OCI-LY3 (cell line): ENCODE measurements around the gene OSBPL6.
"Not testable (repeated sequence)": the region's sequence is repeated elsewhere in the genome, so short reads cannot be mapped to it uniquely, and the experiment has no call there.

Source experiments
- H2AFZ ChIP-seq: fragments of 200-600, 300-600 bp; shearing (Covaris generic); 2 replicates; pipeline ENCODE4 v1.6.0; 2014; ENCODE audit warnings: antibody characterized with exemption, low read depth, low read length
- H3K27ac ChIP-seq: fragments of 200-600, 300-600 bp; sonication (generic); 2 replicates; pipeline ENCODE4 v1.5.1; 2014; ENCODE audit warnings: mild to moderate bottlenecking, low read length, moderate library complexity, mixed read lengths
- H3K27me3 ChIP-seq: fragments of 200-600, 300-600 bp; sonication (generic); 2 replicates; pipeline ENCODE4 v1.6.1; 2014; ENCODE audit warnings: low read depth, low read length, mixed read lengths
- H3K36me3 ChIP-seq: fragments of 200-600, 300-600 bp; sonication (generic); replicated peaks from 2 replicates; pipeline ENCODE3; 2014; ENCODE audit warnings: low read depth, low read length, mixed read lengths
- H3K4me1 ChIP-seq: fragments of 300-600, 200-600 bp; sonication (generic); 2 replicates; pipeline ENCODE4 v1.6.1; 2014; ENCODE audit warnings: low read length, mixed read lengths
- H3K4me2 ChIP-seq: fragments of 200-600, 300-600 bp; sonication (generic); 2 replicates; pipeline ENCODE4 v1.6.1; 2014; ENCODE audit warnings: low read length, mixed read lengths
- H3K4me3 ChIP-seq: fragments of 300-600, 200-600 bp; sonication (generic); 2 replicates; pipeline ENCODE4 v1.5.1; 2014; ENCODE audit warnings: antibody characterized with exemption, mild to moderate bottlenecking, low read length, moderate library complexity
- H3K79me2 ChIP-seq: fragments of 300-600, 200-600 bp; shearing (Covaris generic); 2 replicates; pipeline ENCODE4 v1.6.1; 2014; ENCODE audit warnings: mild to moderate bottlenecking, low read length, mixed read lengths
- H3K9ac ChIP-seq: fragments of 300-600, 200-600 bp; shearing (Covaris generic); 2 replicates; pipeline ENCODE4 v1.6.0; 2014; ENCODE audit warnings: mild to moderate bottlenecking, low read length, moderate library complexity
- H3K9me3 ChIP-seq: fragments of 200-600, 300-600 bp; shearing (Covaris generic); 2 replicates; pipeline ENCODE4 v1.6.1; 2014; ENCODE audit warnings: low read length, mixed read lengths; ENCODE audit not compliant: insufficient read depth
- H4K20me1 ChIP-seq: fragments of 200-600, 300-600 bp; sonication (generic); 2 replicates; pipeline ENCODE4 v1.6.1; 2016; ENCODE audit warnings: low read length, mixed read lengths; ENCODE audit not compliant: insufficient read depth
- EZH2phosphoT487 ChIP-seq: fragments of 200-600 bp; shearing (Covaris generic); IDR thresholded peaks from 2 replicates; pipeline ENCODE4 v1.6.1; 2018; ENCODE audit warnings: antibody characterized with exemption, mixed run types, low read depth
- TF ChIP-seq, protein P1 (sequence below): fragments of 200-600, 300-600 bp; sonication (generic); IDR thresholded peaks from 2 replicates; pipeline ENCODE4 v1.5.1; 2014; ENCODE audit warnings: antibody characterized with exemption, low read length, low read depth

OSBPL6 gene

GRCh38 chr2:178322068-178322467 lies 127.8 kb downstream of the OSBPL6 start:
- H3K4me1 ChIP-seq = no peaks in the 10 kb centered on the region
- no peaks in the 10 kb centered on the region for H3K9me3 ChIP-seq

GRCh38 chr2:178323331-178323730 lies 129.0 kb downstream of the OSBPL6 start:
- H3K4me3 ChIP-seq, H2AFZ ChIP-seq, H3K79me2 ChIP-seq, H3K27me3 ChIP-seq, H3K4me1 ChIP-seq, H3K9ac ChIP-seq, H3K36me3 ChIP-seq, H4K20me1 ChIP-seq, H3K27ac ChIP-seq, H3K9me3 ChIP-seq, H3K4me2 ChIP-seq: not testable (repeated sequence)

More at GRCh38 chr2:178322068-178322467, 127.8 kb downstream of the OSBPL6 start:
- H3K4me2 ChIP-seq = no peak overlapping the region
- TF ChIP-seq EZH2phosphoT487 = no peak
- H4K20me1 ChIP-seq = no peaks in the 10 kb centered on the region
- no peaks in the 10 kb centered on the region for H3K27me3 ChIP-seq
- no peak overlapping the region for H2AFZ ChIP-seq
- H3K4me3 ChIP-seq = no peak overlapping the region
- H3K27ac ChIP-seq = no peak overlapping the region
- H3K9ac ChIP-seq = no peak overlapping the region
- no peaks in the 10 kb centered on the region for H3K79me2 ChIP-seq
- no peaks in the 10 kb centered on the region for H3K36me3 ChIP-seq

DNA sequence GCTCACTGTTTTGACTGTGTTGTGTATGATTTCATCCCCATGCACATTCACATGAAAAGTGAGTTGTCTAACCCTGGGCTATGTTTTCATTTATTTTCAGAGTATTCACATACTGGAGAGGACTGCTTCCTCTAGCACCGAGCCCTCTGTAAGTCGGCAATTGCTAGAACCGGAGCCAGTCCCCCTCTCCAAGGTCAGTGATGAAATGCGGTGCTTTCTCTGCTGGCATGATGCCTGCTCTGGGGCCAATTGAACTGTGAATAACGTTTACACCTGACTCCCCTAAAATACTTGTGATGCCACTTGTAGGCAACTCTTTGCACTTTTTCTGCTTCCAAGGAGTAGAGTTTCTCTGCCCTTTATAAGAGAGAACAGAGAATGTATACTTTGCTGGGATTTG lies 129.8 kb downstream of the OSBPL6 start:
- H4K20me1 ChIP-seq = no peaks in the 10 kb centered on the region

DNA sequence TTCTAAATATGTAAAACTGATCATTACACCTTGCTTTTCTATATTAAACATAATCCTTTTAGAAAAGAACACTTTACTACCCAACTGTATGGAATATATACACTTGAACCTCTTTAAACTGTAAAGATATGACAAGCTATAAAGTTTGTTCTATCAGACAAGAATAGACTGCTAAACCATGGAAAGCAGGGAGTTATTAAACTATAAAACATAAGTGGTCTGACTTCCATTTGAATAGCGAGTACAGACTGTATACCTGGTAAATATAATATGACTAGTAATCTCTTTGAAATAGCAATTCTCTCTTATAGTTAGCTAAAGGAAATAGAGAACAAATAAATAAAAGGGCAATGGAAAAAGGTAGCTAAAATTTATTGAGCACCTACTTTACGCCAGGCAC lies 131.0 kb downstream of the OSBPL6 start:
- no peak for TF ChIP-seq EZH2phosphoT487
- TF ChIP-seq, protein P1, sequence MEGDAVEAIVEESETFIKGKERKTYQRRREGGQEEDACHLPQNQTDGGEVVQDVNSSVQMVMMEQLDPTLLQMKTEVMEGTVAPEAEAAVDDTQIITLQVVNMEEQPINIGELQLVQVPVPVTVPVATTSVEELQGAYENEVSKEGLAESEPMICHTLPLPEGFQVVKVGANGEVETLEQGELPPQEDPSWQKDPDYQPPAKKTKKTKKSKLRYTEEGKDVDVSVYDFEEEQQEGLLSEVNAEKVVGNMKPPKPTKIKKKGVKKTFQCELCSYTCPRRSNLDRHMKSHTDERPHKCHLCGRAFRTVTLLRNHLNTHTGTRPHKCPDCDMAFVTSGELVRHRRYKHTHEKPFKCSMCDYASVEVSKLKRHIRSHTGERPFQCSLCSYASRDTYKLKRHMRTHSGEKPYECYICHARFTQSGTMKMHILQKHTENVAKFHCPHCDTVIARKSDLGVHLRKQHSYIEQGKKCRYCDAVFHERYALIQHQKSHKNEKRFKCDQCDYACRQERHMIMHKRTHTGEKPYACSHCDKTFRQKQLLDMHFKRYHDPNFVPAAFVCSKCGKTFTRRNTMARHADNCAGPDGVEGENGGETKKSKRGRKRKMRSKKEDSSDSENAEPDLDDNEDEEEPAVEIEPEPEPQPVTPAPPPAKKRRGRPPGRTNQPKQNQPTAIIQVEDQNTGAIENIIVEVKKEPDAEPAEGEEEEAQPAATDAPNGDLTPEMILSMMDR = no peak
- no peaks in the 10 kb centered on the region for H3K27me3 ChIP-seq

More for the DNA sequence above, 129.8 kb downstream of the OSBPL6 start:
- H3K9ac ChIP-seq = no peak overlapping the region
- no peaks in the 10 kb centered on the region for H3K27me3 ChIP-seq
- H3K36me3 ChIP-seq = no peaks in the 10 kb centered on the region
- no peaks in the 10 kb centered on the region for H3K79me2 ChIP-seq
- H3K9me3 ChIP-seq = no peaks in the 10 kb centered on the region
- no peak overlapping the region for H3K4me2 ChIP-seq
- TF ChIP-seq, protein P1 = no peak
- H3K27ac ChIP-seq = no peak overlapping the region
- no peak overlapping the region for H3K4me3 ChIP-seq
- no peaks in the 10 kb centered on the region for H3K4me1 ChIP-seq
- no peak overlapping the region for H2AFZ ChIP-seq

GRCh38 chr2:178327516-178327915 lies 133.2 kb downstream of the OSBPL6 start:
- Histone ChIP-seq H3K27me3 (no peaks in the 10 kb centered on the region), H3K4me1 (no peaks in the 10 kb centered on the region), H3K4me2 (no peak overlapping the region), H3K9ac (no peak overlapping the region), H3K36me3 (no peaks in the 10 kb centered on the region), H3K79me2 (no peaks in the 10 kb centered on the region), H3K27ac (no peak overlapping the region), H3K9me3 (no peaks in the 10 kb centered on the region), H2AFZ (no peak overlapping the region), H4K20me1 (no peaks in the 10 kb centered on the region), H3K4me3 (no peak overlapping the region)
- TF ChIP-seq, protein P1 = no peak
- no peak for TF ChIP-seq EZH2phosphoT487

More for the DNA sequence above, 131.0 kb downstream of the OSBPL6 start:
- Histone ChIP-seq H3K4me1 (no peaks in the 10 kb centered on the region), H3K9ac (no peak overlapping the region), H3K9me3 (no peaks in the 10 kb centered on the region), H4K20me1 (no peaks in the 10 kb centered on the region), H2AFZ (no peak overlapping the region), H3K79me2 (no peaks in the 10 kb centered on the region), H3K36me3 (no peaks in the 10 kb centered on the region), H3K4me3 (no peak overlapping the region), H3K4me2 (no peak overlapping the region), H3K27ac (no peak overlapping the region)
